Spleen (tissue), 11 donors: ENCODE measurements around the gene SOX21. TPM values are rescaled to one million over a fixed set of nuclear protein-coding genes. Genes with fewer than 3 reads are reported as not detected.

Experiments used
- DNase-seq: peaks from one replicate; pipeline ENCODE4 v3.0.0-alpha.2; 2020
- H3K27ac ChIP-seq, 8 donors: fragments of 200-600 bp; sonication (generic) in 7 of 8; 1 replicate in 4 of 8; 2 replicates in 4 of 8; pipeline versions ENCODE4 v1.5.0 to v1.8.0; 2016 to 2021; ENCODE audit warnings: inconsistent platforms in 4 of 8, mild to moderate bottlenecking in 4 of 8, moderate library complexity in 1 of 8
- H3K27me3 ChIP-seq, 7 donors: fragments of 200-600 bp; sonication (generic) in 6 of 7; replicated peaks in 1 of 7; 1 replicate in 4 of 7; 2 replicates in 3 of 7; pipeline versions ENCODE4 v1.5.0 to v1.8.0; 2016 to 2021; ENCODE audit warnings: inconsistent platforms in 3 of 7, mild to moderate bottlenecking in 1 of 7
- H3K36me3 ChIP-seq, 6 donors: fragments of 200-600 bp; sonication (generic) in 5 of 6; 1 replicate in 4 of 6; 2 replicates in 2 of 6; pipeline versions ENCODE4 v1.5.0 to v1.8.0; 2016 to 2021; ENCODE audit warnings: inconsistent platforms in 2 of 6
- H3K4me1 ChIP-seq, 6 donors: fragments of 200-600 bp; sonication (generic) in 5 of 6; 1 replicate in 3 of 6; 2 replicates in 3 of 6; pipeline versions ENCODE4 v1.5.0 to v1.8.0; 2016 to 2021; ENCODE audit warnings: inconsistent platforms in 3 of 6
- H3K4me3 ChIP-seq, 8 donors: fragments of 200-600 bp; sonication (generic) in 7 of 8; 1 replicate in 4 of 8; 2 replicates in 4 of 8; pipeline versions ENCODE4 v1.5.0 to v1.8.0; 2016 to 2021; ENCODE audit warnings: inconsistent platforms in 4 of 8, mild to moderate bottlenecking in 4 of 8, moderate library complexity in 2 of 8
- H3K9me3 ChIP-seq, 8 donors: fragments of 200-600 bp; sonication (generic) in 7 of 8; 1 replicate in 4 of 8; 2 replicates in 4 of 8; pipeline versions ENCODE4 v1.5.0 to v1.8.0; 2016 to 2021; ENCODE audit warnings: inconsistent platforms in 4 of 8
- POLR2A ChIP-seq, 3 donors: fragments of 450-650 bp; IDR thresholded peaks; one replicate each; pipeline ENCODE4 v1.5.1; 2017; ENCODE audit warnings: antibody characterized with exemption in 3 of 3, mild to moderate bottlenecking in 1 of 3
- POLR2AphosphoS5 ChIP-seq, 3 donors: sonication (generic); formaldehyde crosslinking; IDR thresholded peaks; one replicate each; pipeline ENCODE4 v1.5.1; 2017; ENCODE audit warnings: antibody characterized with exemption in 3 of 3
- WGBS, 5 donors: extraction: QIAGEN DNeasy Blood & Tissue Kit in 3 of 5; methylation state at CpG; one replicate each; pipeline versions ENCODE4 v1.1.5 to v1.1.7; 2013 to 2018; 5-methylcytosine and 5-hydroxymethylcytosine counted together
- intact Hi-C: fragments of 100-400 bp; cut with DNase I; formaldehyde crosslinking; loops from one replicate; pipeline ENCODE4 v1.15.0; 2023; ENCODE audit warnings: low total_unique reads
- polyA plus RNA-seq, 3 donors: library from polyadenylated mRNA; stranded (reverse); fragments of 200-250 nt; gene quantifications; one replicate each; pipeline ENCODE4 v1.2.1, GENCODE V29; 2013
- total RNA-seq, 7 donors: library from RNA; depleted of rRNA in 3 of 7; stranded (reverse); fragments of >200 nt in 3 of 7; fragmentation: NEBNext Ultra II Directional in 4 of 7; extraction: Animal tissue kit (Norgen Biotek cat#: 25700) in 4 of 7; gene quantifications; one replicate each; pipeline versions ENCODE4 v1.1.0 to v1.2.1, GENCODE V29; 2016 to 2021
- TF ChIP-seq, protein P1 (sequence below), 11 experiments: fragments of 200-600 bp in 7 of 11; fragments of 450-650 bp in 4 of 11; sonication (generic) in 4 of 11; IDR thresholded peaks in 8 of 11; conservative IDR thresholded peaks in 3 of 11; 1 replicate in 7 of 11; 2 replicates in 4 of 11; pipeline versions ENCODE4 v1.4.0 to v1.8.0; 2016 to 2021; ENCODE audit warnings: antibody characterized with exemption in 11 of 11, inconsistent platforms in 4 of 11, mild to moderate bottlenecking in 1 of 11
- donor health status: healthy with polysubstance abuse.
- donor health status: DM: no; HTN: no; CAD: no; lungs with moderate emphysema.
- donor health status: DM: no; HTN: no; CAD: no.
- donor health status: Bipolar disorder and iron deficiency.
- donor health status: healthy.
- donor health status: DM: no; HTN: no; CAD: no.
- donor health status: DM: yes; HTN: yes; CAD: no.

Gene SOX21
- total and polyA plus RNA-seq, 10 donors = not detected

GRCh38 chr13:94674609-94675348 lies 37.6 kb downstream of the SOX21 start:
- Histone ChIP-seq H3K4me3 (no peak overlapping the region), H3K27ac (no peak overlapping the region), H3K36me3 (no peaks in the 10 kb centered on the region), H3K9me3 (no peaks in the 10 kb centered on the region), H3K27me3 (peaks cover 0 to 39% (median 0%) of the 10 kb centered on the region in 7 donors), H3K4me1 (no peaks in the 10 kb centered on the region)
- TF ChIP-seq POLR2AphosphoS5 (IDR thresholded peaks at IDR 0.05) (no peak), POLR2A (IDR thresholded peaks at IDR 0.05) (no peak)
- TF ChIP-seq, protein P1, sequence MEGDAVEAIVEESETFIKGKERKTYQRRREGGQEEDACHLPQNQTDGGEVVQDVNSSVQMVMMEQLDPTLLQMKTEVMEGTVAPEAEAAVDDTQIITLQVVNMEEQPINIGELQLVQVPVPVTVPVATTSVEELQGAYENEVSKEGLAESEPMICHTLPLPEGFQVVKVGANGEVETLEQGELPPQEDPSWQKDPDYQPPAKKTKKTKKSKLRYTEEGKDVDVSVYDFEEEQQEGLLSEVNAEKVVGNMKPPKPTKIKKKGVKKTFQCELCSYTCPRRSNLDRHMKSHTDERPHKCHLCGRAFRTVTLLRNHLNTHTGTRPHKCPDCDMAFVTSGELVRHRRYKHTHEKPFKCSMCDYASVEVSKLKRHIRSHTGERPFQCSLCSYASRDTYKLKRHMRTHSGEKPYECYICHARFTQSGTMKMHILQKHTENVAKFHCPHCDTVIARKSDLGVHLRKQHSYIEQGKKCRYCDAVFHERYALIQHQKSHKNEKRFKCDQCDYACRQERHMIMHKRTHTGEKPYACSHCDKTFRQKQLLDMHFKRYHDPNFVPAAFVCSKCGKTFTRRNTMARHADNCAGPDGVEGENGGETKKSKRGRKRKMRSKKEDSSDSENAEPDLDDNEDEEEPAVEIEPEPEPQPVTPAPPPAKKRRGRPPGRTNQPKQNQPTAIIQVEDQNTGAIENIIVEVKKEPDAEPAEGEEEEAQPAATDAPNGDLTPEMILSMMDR (IDR thresholded peaks at IDR 0.05 in 8 of 11, conservative IDR thresholded peaks at IDR 0.05 in 3 of 11) = peak in 6 of 11 experiments; percentile 18 to 61 (median 54)
- intact Hi-C loops = no loop called here
- no peak for DNase-seq
- 23 to 39% (median 33%) methylated on average over 5 of the region's 5 CpGs for WGBS, 5 donors

DNA sequence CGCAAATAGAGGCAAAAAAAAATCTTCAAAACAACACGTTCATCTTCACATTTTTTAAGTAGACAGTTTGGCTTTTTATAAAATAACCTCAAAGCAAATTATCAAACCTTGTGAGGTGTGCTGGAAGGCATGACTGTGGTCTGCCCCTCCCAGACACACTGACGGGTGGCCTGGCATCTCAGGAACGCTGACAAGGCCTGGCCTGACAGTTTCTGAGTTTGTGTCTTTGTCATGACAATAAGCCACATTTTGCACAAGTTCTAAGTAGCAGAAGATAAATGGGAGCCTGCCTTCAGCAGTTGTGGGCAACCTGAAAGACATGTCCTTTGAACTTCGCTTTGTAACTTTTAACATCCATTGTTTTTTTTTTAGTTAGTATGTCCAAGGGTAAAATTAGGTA lies 38.5 kb downstream of the SOX21 start:
- H3K36me3 ChIP-seq = no peaks in the 10 kb centered on the region
- peaks cover 0 to 39% (median 0%) of the 10 kb centered on the region in 7 donors for H3K27me3 ChIP-seq
- no peaks in the 10 kb centered on the region for H3K4me1 ChIP-seq
- no peak overlapping the region for H3K27ac ChIP-seq
- TF ChIP-seq POLR2AphosphoS5 (IDR thresholded peaks at IDR 0.05) = no peak
- no peak for TF ChIP-seq POLR2A (IDR thresholded peaks at IDR 0.05)
- TF ChIP-seq, protein P1 (IDR thresholded peaks at IDR 0.05 in 8 of 11, conservative IDR thresholded peaks at IDR 0.05 in 3 of 11) = no peak
- H3K4me3 ChIP-seq = no peak overlapping the region
- WGBS, 5 donors = 49 to 76% (median 67%) methylated on average over 5 of the region's 5 CpGs
- no peak for DNase-seq
- no peaks in the 10 kb centered on the region for H3K9me3 ChIP-seq
- intact Hi-C loops = no loop called here

GRCh38 chr13:94672400-94672799 lies 39.9 kb downstream of the SOX21 start:
- no peak for DNase-seq
- H3K4me3 ChIP-seq = no peak overlapping the region
- no peak overlapping the region for H3K27ac ChIP-seq
- no peaks in the 10 kb centered on the region for H3K36me3 ChIP-seq
- intact Hi-C loops = no loop called here
- H3K9me3 ChIP-seq = peaks cover 0 to 3% (median 0%) of the 10 kb centered on the region in 8 donors
- H3K27me3 ChIP-seq = peaks cover 0 to 26% (median 0%) of the 10 kb centered on the region in 7 donors
- no peaks in the 10 kb centered on the region for H3K4me1 ChIP-seq
- 62 to 88% (median 71%) methylated on average over 2 of the region's 2 CpGs for WGBS, 5 donors
- TF ChIP-seq POLR2A (IDR thresholded peaks at IDR 0.05) (no peak), POLR2AphosphoS5 (IDR thresholded peaks at IDR 0.05) (no peak)
- TF ChIP-seq, protein P1 (IDR thresholded peaks at IDR 0.05 in 8 of 11, conservative IDR thresholded peaks at IDR 0.05 in 3 of 11) = no peak

DNA sequence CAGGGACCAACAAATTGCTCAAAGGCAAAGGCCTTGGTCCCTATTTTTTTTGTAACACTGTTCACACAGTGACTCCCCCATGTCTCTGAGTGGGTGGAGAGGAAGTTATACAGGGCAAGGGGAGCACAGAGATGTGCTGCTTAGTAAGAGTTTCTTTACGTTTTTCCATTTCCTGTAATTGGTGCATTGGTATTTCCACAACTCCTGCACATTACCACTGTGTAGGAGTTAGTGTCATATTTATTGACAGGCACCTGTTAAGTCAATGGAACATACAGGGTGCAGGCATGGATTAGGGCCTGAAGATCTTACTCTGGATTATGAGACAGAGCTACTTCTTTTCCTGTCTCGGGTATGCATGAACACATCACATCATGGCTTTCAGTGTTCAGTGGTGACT lies 45.2 kb downstream of the SOX21 start:
- peaks cover 0 to 19% (median 0%) of the 10 kb centered on the region in 7 donors for H3K27me3 ChIP-seq
- no peaks in the 10 kb centered on the region for H3K36me3 ChIP-seq
- H3K9me3 ChIP-seq = peaks cover 0 to 3% (median 0%) of the 10 kb centered on the region in 8 donors
- H3K4me1 ChIP-seq = no peaks in the 10 kb centered on the region
- H3K4me3 ChIP-seq = no peak overlapping the region
- H3K27ac ChIP-seq = no peak overlapping the region
- whole genome bisulfite sequencing, 5 donors = 51 to 60% (median 56%) methylated on average over 2 of the region's 2 CpGs
- intact Hi-C loops = no loop called here
- no peak for TF ChIP-seq POLR2A (IDR thresholded peaks at IDR 0.05)
- TF ChIP-seq, protein P1 (IDR thresholded peaks at IDR 0.05 in 8 of 11, conservative IDR thresholded peaks at IDR 0.05 in 3 of 11) = no peak
- no peak for TF ChIP-seq POLR2AphosphoS5 (IDR thresholded peaks at IDR 0.05)
- no peak for DNase-seq
